GM18951 (cell line): ENCODE data around the gene TNIP1.
A peak's percentile ranks its signal among the peaks of the same experiment; 100 is the strongest.

Experiments
- POLR2A ChIP-seq: IDR thresholded peaks from 4 replicates; pipeline ENCODE4 v1.6.1; 2011; ENCODE audit warnings: mild to moderate bottlenecking; ENCODE audit not compliant: insufficient read length, insufficient read depth; ENCODE audit errors: extremely low read depth
- in situ Hi-C: fragments of 300-500 bp; cut with MboI; formaldehyde crosslinking; loops from one replicate; pipeline ENCODE4 v1.12.0; 2022; ENCODE audit warnings: low sequenced_read_pairs, mixed read lengths, inconsistent platforms; ENCODE audit not compliant: unreplicated experiment

Gene TNIP1

DNA sequence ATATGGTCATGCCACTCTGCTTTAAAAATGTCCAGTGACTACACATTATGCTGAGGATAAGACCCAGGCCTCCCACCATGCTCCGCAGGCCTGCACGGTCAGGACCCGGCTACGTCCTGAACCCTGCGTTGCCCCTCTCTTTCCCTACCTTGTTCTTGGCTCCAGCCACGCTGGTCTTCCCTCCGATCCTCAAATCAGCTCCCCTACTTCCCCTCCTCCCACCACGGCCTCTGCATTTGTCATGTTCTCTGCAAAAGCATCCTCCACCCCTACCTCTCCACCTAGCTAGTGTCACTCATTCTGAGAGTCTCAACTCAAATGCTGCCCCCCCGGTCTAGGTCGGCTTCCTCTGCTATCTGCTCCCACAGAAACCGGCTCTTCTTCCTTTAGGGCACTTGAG is 49.3 kb downstream of the TNIP1 start:
- no peak for TF ChIP-seq POLR2A
- in situ Hi-C loops, result no loop called here

DNA sequence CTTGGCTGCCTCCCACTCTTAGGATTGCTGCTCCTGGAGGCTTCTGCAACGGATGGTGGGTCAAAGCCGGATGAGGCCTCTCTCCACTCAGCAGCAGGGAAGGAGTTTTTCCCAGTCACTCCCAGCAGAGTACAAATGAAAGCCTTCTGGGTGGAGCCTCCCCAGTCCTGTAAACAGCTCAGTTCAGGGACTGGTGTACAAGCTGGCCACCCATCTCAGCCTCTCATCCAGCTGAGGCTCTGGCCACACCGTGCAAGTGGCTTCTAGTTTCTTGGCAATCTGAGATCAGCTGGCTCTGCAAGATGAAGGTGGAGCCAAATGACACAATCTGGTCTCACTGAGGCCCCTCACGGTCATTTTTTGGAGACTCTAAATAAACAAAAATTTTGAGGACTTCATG is 50.5 kb downstream of the TNIP1 start:
- in situ Hi-C loops, result no loop called here
- no peak for TF ChIP-seq POLR2A

- in situ Hi-C loops, result no loop called here
- no peak for TF ChIP-seq POLR2A
Observed at GRCh38 chr5:151030056-151030336, 50.8 kb downstream of the TNIP1 start.

DNA sequence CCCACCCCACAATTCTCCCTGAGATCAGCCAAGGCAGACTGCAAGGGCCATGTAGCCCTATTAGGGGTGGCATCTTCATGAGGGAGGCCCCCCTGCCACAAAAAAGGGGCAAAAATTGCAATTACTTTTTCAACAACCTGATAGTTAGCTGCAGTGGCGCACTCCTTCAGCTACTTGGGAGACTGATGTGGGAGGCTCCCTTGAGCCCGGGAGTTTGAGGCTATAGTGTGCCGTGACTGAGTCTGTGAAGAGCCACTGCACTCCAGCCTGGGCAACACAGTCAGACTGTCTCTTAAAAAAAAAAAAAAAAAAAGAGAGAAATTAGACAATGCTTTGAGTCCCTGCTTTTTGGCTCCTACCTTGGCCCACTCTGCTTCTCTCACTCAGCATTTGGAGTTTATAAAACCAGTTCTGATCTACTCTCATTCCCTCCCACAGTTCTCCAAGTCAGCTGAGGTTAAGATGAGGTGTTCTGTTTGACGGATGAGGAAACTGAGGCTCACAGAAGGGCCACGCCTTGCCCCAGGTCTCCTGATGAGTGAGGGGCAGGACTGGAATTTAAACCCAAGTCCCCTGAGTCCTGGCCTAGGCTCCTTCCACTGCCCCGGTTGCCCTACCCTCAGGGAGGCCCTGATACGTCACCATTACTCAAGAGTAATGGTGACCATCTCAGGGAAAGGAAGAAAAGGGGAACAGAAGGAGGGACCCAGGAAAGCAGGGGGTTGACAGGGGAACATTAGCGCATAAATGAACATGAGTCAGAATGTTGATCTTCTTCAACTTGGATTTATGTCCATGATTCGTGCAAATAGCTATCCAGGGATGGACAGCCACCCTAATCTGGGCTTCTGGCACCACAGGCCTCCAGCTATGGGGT is 51.4 kb downstream of the TNIP1 start:
- in situ Hi-C loops, result no loop called here
- TF ChIP-seq POLR2A, result no peak

- no peak for TF ChIP-seq POLR2A
- in situ Hi-C loops, result no loop called here
Observed at GRCh38 chr5:151028717-151029116, 52.1 kb downstream of the TNIP1 start.

DNA sequence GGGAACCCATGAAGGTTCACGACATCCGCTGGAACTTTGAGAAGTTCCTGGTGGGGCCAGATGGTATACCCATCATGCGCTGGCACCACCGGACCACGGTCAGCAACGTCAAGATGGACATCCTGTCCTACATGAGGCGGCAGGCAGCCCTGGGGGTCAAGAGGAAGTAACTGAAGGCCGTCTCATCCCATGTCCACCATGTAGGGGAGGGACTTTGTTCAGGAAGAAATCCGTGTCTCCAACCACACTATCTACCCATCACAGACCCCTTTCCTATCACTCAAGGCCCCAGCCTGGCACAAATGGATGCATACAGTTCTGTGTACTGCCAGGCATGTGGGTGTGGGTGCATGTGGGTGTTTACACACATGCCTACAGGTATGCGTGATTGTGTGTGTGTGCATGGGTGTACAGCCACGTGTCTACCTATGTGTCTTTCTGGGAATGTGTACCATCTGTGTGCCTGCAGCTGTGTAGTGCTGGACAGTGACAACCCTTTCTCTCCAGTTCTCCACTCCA is 52.8 kb downstream of the TNIP1 start:
- in situ Hi-C loops, result no loop called here
- no peak for TF ChIP-seq POLR2A

DNA sequence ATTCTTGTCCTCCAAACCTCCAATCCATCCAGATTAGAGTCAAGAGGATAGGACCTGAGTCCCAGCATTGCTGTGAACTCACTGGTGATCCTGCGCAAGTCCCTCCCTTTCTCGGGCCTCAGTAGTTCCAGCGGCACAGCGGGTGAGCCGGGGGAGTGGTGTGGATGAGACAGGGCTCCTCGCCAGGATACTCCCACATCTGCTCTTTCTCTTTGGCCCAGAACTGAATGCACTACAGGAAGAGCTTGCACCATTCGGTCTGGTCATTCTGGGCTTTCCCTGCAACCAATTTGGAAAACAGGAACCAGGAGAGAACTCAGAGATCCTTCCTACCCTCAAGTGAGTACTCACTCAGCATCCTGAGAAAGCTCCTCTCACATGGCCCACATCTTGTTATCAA is 54.2 kb downstream of the TNIP1 start:
- in situ Hi-C loops, result no loop called here
- no peak for TF ChIP-seq POLR2A

DNA sequence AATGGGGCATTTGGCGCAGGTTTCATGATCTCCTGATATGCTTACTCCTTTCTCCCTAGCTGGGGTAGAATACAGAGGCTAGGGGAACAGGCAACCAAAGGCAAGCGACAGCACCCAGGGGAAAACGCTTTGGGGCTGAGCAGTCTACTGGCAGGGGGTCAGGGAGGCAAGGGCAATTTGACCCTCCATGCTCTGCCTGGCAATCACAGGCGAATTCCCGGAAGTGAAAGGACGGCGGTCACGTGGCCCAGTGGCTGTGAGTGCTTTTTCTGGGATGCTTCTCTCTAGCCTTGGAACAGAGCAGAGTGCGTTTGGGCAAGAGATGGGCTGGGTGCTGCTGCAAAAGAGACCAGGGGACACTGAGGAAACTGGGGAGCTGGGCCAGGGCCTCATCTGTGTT is 54.7 kb downstream of the TNIP1 start:
- peak; percentile 34 for TF ChIP-seq POLR2A
- in situ Hi-C loops, result no loop called here

- TF ChIP-seq POLR2A, result no peak
- in situ Hi-C loops, result no loop called here
Observed at GRCh38 chr5:151025250-151025606, 55.6 kb downstream of the TNIP1 start.

DNA sequence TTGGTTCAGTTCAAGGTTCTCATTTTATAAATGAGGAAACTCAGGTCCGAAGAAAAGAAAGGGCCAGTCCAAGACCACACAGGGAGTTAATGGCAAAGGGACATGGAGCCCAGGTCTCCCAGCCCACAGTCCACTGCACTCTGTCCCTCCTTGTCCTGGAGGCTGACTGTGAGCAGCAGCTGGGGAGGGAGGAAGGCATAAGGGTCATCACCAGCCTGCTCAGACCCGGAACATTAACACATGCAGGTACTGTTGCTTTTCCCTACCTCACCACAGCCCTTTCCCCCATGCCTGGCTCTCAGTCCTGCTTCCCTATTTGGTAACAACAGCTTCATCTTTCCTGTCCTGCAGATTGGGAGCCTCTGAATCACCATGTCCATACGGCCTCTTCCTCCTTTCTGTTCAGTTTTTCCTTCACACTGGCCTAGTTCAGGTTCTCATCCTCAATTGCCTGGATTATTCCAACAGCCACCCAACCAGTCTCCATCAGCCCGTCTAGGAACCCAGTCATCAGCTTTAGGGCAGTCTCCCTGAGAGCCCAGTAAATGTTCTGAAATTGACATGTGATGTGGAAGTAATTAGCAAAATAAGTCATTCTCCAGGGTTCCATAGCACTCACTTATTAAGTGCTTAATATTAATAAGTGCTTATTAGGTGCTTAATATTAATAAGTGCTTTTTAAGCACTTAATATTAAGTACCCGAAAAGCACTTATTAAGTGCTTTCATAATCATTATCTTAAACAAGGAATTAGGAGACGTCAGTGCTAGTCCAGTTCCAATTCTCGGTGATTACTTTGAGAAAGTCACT is 56.2 kb downstream of the TNIP1 start:
- in situ Hi-C loops, result no loop called here
- peak; percentile 34 for TF ChIP-seq POLR2A

DNA sequence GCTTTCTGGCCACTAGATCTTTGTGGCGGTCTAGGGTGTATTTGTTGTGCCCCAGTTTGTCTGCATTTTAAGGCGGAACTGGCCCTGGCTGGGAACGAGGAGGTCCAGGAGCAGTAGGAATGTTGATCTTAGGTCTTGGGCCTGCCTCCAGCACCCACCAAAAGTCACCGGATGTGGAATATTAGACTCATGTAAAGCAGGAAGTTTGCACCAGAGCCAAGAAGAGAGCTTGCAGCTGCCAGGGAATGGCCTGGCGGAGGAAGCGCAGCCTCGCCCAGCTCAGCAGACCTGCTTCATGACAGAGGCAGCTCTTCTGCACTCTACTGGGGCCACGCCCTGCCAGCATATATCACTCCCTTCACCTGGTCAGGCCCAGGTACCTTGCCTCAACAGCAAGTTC is 57.2 kb downstream of the TNIP1 start:
- TF ChIP-seq POLR2A, result no peak
- in situ Hi-C loops, result no loop called here

GRCh38 chr5:151023047-151023615 is 57.7 kb downstream of the TNIP1 start:
- in situ Hi-C loops, result no loop called here
- TF ChIP-seq POLR2A, result no peak

GRCh38 chr5:151022511-151023018 is 58.3 kb downstream of the TNIP1 start:
- TF ChIP-seq POLR2A, result no peak
- in situ Hi-C loops, result no loop called here
